Liver (tissue), 3 donors: ENCODE results near the gene MMD2.

ENCODE experiments used
- CTCF ChIP-seq: fragments of 150-350 bp; IDR thresholded peaks from 2 replicates; pipeline ENCODE4 v1.5.1; 2017; ENCODE audit warnings: improper control_type of control experiment, low read depth, low read length; ENCODE audit not compliant: missing input control
- HNF4G ChIP-seq: IDR thresholded peaks from 2 replicates; pipeline ENCODE4 v1.6.1; 2016; ENCODE audit warnings: antibody characterized with exemption
- RAD21 ChIP-seq, 2 donors: IDR thresholded peaks; 2 replicates each; pipeline ENCODE4 v1.6.1; 2016; ENCODE audit warnings: antibody characterized with exemption in 2 of 2, mild to moderate bottlenecking in 2 of 2
- donor health status: healthy.
- donor health status: healthy.

GRCh38 chr7:4882169-4883032, 76.6 kb downstream of the MMD2 start:
- TF ChIP-seq RAD21 (IDR thresholded peaks at IDR 0.05) (no peak), HNF4G (no peak), CTCF (no peak)
